Right lung (tissue), 10 donors: ENCODE data around the gene ATL3. TPM values are rescaled to one million over a fixed set of nuclear protein-coding genes. Genes with fewer than 3 reads are reported as not detected.
A peak's percentile ranks its signal among the peaks of the same experiment; 100 is the strongest.
"Not testable (repeated sequence)": the region's sequence is repeated elsewhere in the genome, so short reads cannot be mapped to it uniquely, and the experiment has no call there.

Source experiments
- DNase-seq, 2 donors: peaks; one replicate each; pipeline ENCODE4 v3.0.0-alpha.2; 2013
- long read RNA-seq, 8 donors: transcript quantifications; one replicate each; lab custom pipeline, GENCODE V29; 2026
- polyA plus RNA-seq, 5 donors: library from polyadenylated mRNA; unstranded; fragments of 120-200 nt; gene quantifications; one replicate each; pipeline versions ENCODE4 v1.2.1 to v1.2.3, GENCODE V29; 2013; ENCODE audit warnings: inconsistent platforms in 1 of 5, low replicate concordance in 1 of 5; ENCODE audit not compliant: insufficient read length in 5 of 5, insufficient read depth in 1 of 5

The ATL3 gene, protein sequence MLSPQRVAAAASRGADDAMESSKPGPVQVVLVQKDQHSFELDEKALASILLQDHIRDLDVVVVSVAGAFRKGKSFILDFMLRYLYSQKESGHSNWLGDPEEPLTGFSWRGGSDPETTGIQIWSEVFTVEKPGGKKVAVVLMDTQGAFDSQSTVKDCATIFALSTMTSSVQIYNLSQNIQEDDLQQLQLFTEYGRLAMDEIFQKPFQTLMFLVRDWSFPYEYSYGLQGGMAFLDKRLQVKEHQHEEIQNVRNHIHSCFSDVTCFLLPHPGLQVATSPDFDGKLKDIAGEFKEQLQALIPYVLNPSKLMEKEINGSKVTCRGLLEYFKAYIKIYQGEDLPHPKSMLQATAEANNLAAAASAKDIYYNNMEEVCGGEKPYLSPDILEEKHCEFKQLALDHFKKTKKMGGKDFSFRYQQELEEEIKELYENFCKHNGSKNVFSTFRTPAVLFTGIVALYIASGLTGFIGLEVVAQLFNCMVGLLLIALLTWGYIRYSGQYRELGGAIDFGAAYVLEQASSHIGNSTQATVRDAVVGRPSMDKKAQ
- polyA plus RNA-seq = 10 to 100 TPM; 15.2 to 21.7 (median 19.0) TPM
- long read RNA-seq, donor 1, full-length matches to known transcripts = 8 of 8 reads
- long read RNA-seq, donor 1, partial matches to known transcripts = 0 of 8 reads
- long read RNA-seq, donor 1, other reads (novel, unspliced or antisense) = 0 of 8 reads
- long read RNA-seq, donor 2, full-length matches to known transcripts = 1 of 1 reads
- long read RNA-seq, donor 2, partial matches to known transcripts = 0 of 1 reads
- long read RNA-seq, donor 2, other reads (novel, unspliced or antisense) = 0 of 1 reads
- long read RNA-seq, donor 3, full-length matches to known transcripts = 2 of 2 reads
- long read RNA-seq, donor 3, partial matches to known transcripts = 0 of 2 reads
- long read RNA-seq, donor 3, other reads (novel, unspliced or antisense) = 0 of 2 reads
- long read RNA-seq, donor 4, full-length matches to known transcripts = 1 of 1 reads
- long read RNA-seq, donor 4, partial matches to known transcripts = 0 of 1 reads
- long read RNA-seq, donor 4, other reads (novel, unspliced or antisense) = 0 of 1 reads
- long read RNA-seq, donor 5, full-length matches to known transcripts = 2 of 2 reads
- long read RNA-seq, donor 5, partial matches to known transcripts = 0 of 2 reads
- long read RNA-seq, donor 5, other reads (novel, unspliced or antisense) = 0 of 2 reads
- long read RNA-seq, donor 6, full-length matches to known transcripts = 4 of 4 reads
- long read RNA-seq, donor 6, partial matches to known transcripts = 0 of 4 reads
- long read RNA-seq, donor 6, other reads (novel, unspliced or antisense) = 0 of 4 reads
- long read RNA-seq, donor 7, full-length matches to known transcripts = 2 of 2 reads
- long read RNA-seq, donor 7, partial matches to known transcripts = 0 of 2 reads
- long read RNA-seq, donor 7, other reads (novel, unspliced or antisense) = 0 of 2 reads
- long read RNA-seq, donor 8 = 0 reads

DNA sequence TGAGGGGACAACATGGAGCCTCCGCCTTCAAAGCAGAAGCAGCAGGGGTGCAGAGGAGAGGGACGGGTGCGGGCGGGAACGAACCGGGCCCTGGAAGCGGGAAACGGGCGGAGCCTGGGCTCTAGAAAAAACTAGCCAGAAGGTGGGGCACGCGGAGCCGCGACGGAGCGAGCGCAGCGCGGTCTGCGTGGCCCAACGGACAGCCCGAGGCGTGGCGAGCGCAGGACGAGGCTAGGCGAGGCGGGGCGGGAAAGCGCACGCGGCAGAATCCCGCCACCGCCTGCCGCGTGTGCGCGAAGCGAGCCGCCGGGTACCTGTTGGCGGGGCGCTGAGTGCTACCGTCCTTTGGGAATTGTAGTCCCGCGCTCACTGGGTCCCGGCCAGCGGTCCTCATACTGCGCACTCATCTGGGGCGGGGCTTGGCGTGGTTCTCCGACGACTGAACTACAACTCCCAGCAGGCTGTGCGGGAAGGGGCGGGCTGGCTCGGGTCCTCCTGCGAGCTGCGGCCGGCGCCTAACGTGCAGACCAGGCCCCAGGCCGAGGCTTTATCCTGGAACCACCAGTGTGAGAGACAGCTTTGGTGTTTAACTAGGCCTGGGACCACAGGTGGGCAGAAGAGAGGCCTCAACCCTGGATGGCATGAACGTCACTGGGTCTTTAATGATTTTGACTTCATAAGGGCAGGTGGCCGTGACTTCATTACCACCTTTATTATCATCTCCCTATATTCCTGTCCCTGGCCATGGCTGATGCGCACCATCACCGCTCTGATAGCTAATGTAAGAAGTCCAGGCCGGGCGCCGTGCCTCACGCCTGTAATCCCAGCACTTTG lies at the start of gene ATL3:
Gene ATL3 (minus strand): TSS at position 55 of the 834 bp plus-strand sequence. CDS start 41 bp downstream, at position 14.
- DNase-seq = peak; percentile 93 to 94

DNA sequence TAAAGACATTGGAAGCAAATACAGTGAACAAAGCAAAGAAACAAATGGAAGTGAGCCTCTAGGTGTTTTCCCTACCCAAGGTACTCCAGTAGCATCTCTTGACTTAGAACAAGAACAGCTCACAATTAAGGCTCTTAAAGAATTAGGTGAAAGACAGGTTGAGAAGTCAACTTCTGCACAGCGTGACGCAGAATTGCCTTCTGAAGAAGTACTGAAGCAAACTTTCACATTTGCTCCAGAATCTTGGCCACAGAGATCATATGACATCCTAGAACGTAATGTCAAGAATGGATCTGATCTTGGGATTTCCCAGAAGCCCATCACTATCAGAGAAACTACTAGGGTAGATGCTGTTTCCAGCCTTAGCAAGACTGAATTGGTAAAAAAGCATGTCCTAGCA lies 49.4 kb upstream of the ATL3 start:
- DNase-seq = no peak

DNA sequence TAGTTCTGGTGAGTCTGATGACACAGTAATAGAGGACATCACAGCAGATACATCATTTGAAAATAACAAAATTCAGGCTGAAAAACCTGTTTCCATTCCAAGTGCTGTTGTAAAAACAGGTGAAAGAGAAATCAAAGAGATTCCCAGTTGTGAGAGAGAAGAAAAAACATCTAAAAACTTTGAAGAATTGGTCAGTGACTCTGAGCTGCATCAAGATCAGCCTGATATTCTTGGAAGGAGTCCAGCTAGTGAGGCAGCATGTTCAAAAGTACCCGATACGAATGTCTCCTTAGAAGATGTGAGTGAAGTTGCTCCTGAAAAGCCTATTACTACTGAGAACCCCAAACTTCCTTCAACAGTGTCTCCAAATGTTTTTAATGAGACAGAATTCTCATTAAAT lies 48.8 kb upstream of the ATL3 start:
- no peak for DNase-seq

DNA sequence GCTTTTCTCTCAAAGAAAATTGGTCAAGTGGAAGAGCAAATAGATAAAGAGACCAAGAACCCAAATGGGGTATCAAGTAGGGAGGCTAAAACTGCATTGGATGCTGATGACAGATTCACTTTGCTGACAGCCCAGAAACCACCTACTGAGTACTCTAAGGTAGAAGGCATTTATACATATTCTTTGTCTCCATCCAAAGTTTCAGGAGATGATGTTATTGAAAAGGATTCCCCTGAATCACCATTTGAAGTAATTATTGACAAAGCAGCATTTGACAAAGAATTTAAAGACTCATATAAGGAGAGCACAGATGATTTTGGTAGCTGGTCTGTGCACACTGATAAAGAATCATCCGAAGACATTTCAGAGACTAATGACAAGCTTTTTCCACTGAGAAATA lies 47.8 kb upstream of the ATL3 start:
- DNase-seq = no peak

DNA sequence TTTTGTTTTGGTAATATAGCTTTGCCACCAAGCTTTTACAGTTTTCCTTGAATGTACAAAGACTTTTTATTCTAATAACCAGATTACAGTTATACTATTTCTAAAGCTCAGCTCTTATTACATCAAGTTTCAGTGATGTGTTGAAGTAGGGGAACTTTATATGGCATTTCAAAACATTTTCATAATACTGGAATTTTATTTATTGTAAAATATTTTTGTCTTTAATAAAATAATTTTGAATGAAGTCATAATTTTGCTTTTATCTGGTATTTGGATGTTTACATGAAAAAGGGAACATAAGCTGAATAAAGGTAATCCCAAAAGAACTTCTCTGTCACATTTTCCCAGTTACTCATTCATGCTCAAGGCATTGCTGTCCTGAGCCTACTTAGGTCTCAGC lies 44.9 kb upstream of the ATL3 start:
- no peak for DNase-seq

DNA sequence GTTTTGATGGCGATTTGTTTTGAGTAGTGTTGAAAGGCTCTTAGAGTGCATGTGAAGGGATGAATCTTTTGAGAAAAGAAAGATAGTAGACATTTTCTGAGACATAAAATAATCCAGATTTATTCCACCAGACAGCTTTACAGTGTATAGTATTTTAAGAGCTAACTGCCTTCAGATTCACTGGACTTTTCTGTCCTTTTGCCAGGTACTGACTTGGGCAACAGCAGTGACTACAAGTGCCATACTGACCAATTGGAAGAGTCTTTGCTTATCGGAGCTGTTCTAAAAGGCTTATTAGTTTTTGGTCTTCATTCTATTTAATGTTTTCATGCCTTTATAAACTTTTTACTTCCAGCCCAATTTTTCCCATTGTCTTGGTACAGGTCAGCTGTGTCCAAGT lies 42.6 kb upstream of the ATL3 start:
- no peak for DNase-seq

DNA sequence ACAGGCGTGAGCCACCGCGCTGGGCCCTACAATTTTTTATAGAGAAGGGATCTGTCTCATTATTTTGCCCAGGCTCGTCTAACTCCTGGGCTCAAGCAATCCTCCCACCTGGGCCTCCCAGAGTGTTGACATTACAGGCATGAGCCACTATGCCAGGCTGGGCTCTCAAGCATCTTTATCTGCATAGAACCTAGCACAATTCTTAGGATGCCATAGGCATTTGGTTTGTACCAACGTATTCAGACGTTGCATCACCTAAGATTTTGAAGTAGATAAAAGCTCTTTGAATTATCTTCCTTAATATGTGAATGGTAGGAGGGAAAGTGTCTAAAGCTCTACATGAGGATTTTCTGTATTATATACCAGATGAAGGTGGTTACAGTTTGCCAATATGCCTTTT lies 40.7 kb upstream of the ATL3 start:
- DNase-seq = no peak

DNA sequence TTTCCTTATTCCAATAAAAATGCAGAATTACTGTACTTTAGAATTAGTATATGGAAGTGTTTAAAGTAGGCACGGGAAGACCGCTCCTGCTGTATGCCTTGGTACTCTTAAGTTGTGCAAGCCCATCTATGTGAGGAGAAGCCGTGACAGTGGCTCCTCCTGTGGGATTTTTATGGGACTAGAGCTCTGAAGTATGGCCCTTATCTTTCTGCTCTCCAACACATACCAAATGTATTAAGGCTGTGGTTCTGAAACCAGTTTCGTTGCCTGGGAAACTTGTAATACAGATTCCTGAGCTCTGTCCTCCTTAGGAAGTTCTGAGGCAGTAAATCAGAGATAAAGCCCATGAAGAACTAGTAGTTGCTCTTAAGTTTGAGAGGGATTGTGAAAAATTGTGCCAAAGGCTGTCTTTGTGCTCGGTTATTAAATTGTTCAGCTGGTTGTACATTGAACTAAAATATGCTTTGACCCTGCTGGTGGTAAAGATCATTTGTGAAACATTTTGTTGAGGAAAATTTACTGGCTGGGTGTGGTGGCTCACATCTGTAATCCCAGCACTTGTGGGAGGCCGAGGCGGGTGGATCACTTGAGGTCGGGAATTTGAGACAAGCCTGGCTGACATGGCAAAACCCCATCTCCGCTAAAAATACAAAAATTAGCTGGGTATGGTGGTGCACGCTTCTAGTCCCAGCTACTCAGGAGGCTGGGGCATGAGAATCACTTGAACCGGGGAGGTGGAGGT lies 39.5 kb upstream of the ATL3 start:
- peak in 1 of 2 donors; percentile 18 for DNase-seq

DNA sequence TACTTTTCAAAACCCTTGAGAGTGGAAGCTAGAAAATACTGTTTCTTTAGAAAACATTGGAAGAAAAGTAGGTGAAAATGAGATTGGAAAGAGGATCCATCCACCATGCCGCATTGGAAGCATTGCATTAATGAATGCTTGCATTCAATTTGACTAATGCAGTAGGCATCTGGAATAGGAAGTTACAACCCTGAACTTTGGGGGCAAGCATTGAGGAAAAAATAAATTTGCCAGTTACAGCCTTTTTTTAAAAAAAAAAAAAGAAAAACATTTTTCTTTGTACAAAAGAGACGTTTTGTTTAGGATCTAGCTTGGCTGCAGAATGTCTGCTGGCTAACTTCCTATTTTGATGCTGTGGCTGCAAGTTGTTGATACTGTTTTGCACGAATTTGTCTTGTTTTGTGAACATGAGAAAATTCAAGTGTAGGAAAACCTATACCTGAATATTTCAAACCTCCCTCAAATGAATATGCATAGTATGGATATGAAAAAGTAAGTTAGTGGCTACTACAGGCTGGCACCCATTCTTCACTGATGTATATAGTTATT lies 38.2 kb upstream of the ATL3 start:
- no peak for DNase-seq

DNA sequence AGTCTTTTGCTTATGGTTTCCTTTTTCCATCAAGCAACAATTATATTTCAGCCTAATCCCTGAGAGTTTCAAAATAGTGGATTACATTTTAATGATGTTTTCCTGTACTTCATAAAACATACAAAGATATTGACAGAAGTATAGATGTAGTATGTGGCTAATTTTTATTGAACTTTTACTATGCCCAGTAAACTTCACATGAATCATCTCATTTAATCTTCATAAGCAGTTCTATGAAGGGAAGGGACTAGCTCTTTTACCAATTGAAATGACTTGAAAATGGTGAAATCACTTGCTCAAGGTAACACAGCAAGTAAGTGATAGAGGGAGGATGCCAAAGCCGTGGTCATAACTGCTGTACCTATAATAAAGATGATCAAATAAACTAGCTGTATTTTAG lies 37.6 kb upstream of the ATL3 start:
- no peak for DNase-seq

DNA sequence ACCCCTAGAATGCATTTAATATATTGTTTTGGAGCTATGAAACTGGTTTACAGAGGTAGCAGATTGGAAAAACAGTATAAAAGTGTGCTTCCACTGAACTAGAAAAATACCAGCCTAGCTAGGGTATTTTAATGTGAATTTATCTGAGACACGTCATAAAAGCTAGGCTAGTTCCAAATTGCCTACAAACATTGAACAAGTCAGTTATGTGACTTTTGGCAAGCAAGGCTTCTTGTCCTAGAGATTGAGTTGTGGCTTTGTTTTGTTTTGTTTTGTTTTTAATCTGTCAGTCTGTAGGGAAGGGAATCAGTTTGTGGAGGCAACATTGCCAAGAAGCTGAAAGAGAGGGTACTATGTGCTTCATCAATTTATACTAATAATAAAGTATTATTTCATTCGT lies 34.4 kb upstream of the ATL3 start:
- no peak for DNase-seq

DNA sequence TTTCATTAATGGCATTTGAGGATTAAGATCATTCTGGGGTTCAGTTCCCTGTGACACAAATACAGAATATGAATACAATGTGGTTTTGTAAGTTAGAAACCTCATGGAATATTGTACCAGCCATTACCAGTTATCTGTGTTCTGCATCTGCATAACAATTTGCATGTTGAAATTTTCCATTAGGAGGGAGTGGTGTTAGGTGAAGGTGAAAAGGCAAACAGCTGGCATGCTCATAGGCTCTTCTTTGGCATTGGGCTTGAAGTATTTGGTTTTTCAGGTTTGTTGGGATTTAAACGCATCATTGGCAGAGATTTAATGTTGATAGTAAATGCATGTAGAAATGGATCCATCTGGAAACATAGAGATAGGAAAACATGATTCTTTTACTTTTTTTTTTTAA lies 28.7 kb upstream of the ATL3 start:
- no peak for DNase-seq

DNA sequence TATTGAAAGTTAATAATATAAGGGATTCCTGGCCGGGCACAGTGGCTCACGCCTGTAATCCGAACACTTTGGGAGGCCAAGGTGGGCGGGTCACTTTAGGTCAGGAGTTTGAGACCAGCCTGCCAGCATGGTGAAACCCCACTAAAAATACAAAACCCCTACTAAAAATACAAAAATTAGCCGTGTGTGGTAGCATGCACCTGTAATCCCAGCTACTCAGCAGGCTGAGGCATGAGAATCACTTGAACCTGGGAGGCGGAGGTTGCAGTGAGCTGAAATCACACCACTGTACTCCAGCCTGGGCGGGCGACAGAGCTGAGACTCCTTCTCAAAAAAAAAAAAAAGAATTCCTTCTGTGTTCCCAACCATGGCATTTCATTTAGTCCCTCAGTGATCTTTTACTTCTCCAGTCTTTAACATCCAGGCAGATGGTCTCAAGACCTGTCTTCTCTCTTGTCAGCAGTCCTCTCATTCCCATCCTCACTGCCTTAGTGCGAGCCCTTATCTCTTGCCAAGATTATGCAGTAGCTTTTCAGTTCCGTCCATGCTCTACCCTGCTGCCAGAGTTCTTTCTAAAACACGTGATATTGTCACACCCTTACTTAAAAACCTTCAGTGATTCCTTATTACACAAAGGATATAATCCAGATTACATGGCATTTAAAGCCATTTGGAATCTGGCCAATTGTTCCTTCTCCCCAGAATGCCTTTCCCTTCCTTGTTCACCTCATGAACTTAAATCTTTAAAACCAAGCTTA lies 28.0 kb upstream of the ATL3 start:
- no peak for DNase-seq

DNA sequence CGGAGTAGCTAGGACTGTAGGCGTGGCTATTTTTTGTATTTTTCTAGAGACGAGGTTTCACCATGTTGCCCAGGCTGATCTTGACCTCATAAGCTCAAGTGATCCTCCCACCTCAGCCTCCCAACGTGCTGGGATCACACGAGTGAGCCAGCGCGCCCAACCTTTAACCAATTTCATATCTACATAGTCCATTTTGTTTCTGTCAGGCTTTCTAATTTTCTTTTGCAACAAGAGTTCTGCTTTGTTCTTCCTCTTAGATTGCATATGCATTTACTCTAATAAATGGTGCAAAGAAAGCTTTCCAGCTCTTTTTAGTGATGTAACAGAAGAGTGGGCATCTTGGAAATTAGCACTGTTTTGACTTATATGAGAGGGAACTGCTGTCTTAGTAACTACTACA lies 23.4 kb upstream of the ATL3 start:
- no peak for DNase-seq

DNA sequence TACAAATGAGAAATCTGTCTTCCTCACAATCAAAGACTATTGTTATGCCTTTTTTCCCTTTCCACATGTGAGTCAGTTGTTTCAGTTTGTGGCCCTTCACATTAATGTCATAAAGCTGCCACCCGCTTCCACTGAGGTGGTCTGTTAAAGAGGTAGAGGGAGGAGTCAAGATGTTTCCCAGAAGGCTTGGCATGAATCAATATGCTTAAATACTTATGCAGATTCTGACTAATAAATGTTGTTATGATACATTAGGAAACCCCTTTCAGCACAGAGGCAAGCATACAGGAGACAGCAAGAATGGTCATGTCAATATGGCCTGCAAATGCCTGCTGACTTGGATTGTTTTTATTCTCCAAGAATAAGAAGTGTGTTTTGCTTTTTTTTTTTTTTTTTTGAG lies 16.7 kb upstream of the ATL3 start:
- no peak for DNase-seq

DNA sequence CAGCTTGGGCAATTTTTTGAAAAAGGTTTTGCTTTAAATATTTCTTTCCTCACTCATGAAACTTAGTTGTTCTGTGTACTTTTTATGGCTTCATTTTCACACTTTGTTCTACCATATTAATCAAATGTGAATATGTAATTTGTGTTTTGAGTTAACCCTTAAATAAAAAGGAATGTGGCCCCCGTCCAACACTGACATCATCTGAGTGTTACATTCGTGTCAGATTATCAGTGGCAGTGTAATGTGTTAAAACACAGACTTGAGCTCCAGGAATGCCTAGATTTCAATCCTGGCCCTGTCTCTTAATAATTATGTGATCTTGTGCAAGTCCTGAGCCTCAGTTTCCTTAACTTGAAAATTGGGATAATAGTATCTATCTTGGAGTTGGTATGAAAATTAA lies 15.8 kb upstream of the ATL3 start:
- DNase-seq = no peak

DNA sequence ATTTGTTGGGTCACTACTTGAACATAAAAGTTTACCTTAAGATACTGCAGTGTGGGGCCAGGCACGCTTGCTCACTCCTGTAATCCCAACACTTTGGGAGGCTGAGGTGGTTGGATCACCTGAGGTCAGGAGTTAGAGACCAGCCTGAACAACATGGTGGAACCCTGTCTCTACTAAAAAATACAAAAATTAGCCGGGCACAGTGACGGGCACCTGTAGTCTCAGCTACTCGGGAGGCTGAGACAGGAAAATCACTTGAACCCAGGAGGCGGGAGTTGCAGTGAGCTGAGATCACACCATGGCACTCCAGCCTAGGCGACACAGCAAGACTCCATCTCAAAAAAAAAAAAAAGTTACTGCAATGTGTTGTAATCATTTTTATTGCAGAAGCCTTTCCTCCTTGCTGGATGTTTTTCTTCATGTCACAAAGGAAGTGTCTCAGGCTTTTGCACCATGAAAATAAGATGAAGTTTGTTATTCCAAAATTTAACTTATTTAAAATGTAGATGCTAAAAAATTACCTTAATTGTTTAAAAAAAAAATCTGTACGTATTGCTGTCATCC lies 14.1 kb upstream of the ATL3 start:
- not testable (repeated sequence) for DNase-seq
